ENCODE results near the gene PLCL2.

The PLCL2 gene

GRCh38 chr3:16913264-16913580 is 28.5 kb downstream of the PLCL2 start:
- no CpG with 5 or more reads among the region's 2 CpGs for WGBS (ENCODE audit: insufficient coverage)
- Histone ChIP-seq H3K4me1 (ENCODE audit: control extremely low read depth in 1 of 4, control insufficient read depth in 4 of 4, insufficient read depth in 4 of 4, low read length in 3 of 4) (peaks cover 15 to 60% (median 30%) of the 10 kb centered on the region in 4 experiments), H3K27me3 (replicated peaks in 2 of 5; ENCODE audit: control insufficient read depth in 4 of 5, insufficient read depth in 5 of 5, low read length in 4 of 5) (no peaks in the 10 kb centered on the region), H3K4me3 (ENCODE audit: control insufficient read depth in 1 of 7, extremely low read depth in 1 of 7, insufficient read depth in 4 of 7, low read depth in 2 of 7, low read length in 6 of 7) (no peak overlapping the region), H3K27ac (ENCODE audit: insufficient read depth in 1 of 2, low read depth in 1 of 2, low read length in 2 of 2, poor library complexity in 1 of 2, severe bottlenecking in 2 of 2) (no peak overlapping the region), H3K9me3 (ENCODE audit: control extremely low read depth in 1 of 5, control insufficient read depth in 4 of 5, insufficient read depth in 2 of 5, low read depth in 1 of 5, low read length in 4 of 5) (no peaks in the 10 kb centered on the region), H3K36me3 (ENCODE audit: control insufficient read depth in 4 of 4, insufficient read depth in 4 of 4, low read length in 3 of 4) (peaks cover 0 to 2% (median 0%) of the 10 kb centered on the region in 4 experiments)
- ChIA-PET CTCF (no interaction called here), POLR2A (no interaction called here)
- DNase-seq, result no peak

DNA sequence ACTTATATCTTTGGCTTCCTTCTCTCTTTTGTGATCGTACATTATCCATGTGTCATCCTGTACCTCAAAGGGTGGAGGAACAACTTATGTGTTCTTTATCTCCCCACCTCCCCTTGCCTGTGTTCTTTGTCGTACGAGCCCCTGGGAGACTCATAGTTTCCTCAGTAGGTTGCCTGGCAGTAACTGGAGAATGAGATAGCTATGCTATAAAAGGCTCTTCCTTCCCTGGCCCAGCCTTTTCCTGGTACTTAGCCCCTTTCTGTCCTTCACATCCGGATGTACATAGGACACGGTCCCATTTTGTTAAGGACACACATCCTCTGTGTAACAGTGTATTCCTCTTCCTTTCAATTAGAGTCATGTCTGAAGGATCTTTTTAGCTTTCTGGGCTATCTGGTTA is 32.1 kb downstream of the PLCL2 start:
- H3K27me3 ChIP-seq (replicated peaks in 2 of 5; ENCODE audit: control insufficient read depth in 4 of 5, insufficient read depth in 5 of 5, low read length in 4 of 5), result no peaks in the 10 kb centered on the region
- peak overlapping the region in 2 of 7 experiments; percentile 2 to 7 for H3K4me3 ChIP-seq (ENCODE audit: control insufficient read depth in 1 of 7, extremely low read depth in 1 of 7, insufficient read depth in 4 of 7, low read depth in 2 of 7, low read length in 6 of 7)
- CTCF ChIA-PET, result interaction anchor here (1.0 to 3.7 kb wide), 6 partner anchors 9 to 32 kb away, joined by 3 to 17 read pairs (median 4); partner anchors contain the start of gene PLCL2
- no peaks in the 10 kb centered on the region for H3K9me3 ChIP-seq (ENCODE audit: control extremely low read depth in 1 of 5, control insufficient read depth in 4 of 5, insufficient read depth in 2 of 5, low read depth in 1 of 5, low read length in 4 of 5)
- POLR2A ChIA-PET, result interaction anchor here (0.6 to 0.9 kb wide), 2 partner anchors 31 to 103 kb away, joined by 3 read pairs; no protein-coding TSS in a partner anchor
- peaks cover 12 to 55% (median 24%) of the 10 kb centered on the region in 4 experiments for H3K4me1 ChIP-seq (ENCODE audit: control extremely low read depth in 1 of 4, control insufficient read depth in 4 of 4, insufficient read depth in 4 of 4, low read length in 3 of 4)
- peak overlapping the region in 1 of 2 experiments; percentile 51 for H3K27ac ChIP-seq (ENCODE audit: insufficient read depth in 1 of 2, low read depth in 1 of 2, low read length in 2 of 2, poor library complexity in 1 of 2, severe bottlenecking in 2 of 2)
- peaks cover 0 to 2% (median 0%) of the 10 kb centered on the region in 4 experiments for H3K36me3 ChIP-seq (ENCODE audit: control insufficient read depth in 4 of 4, insufficient read depth in 4 of 4, low read length in 3 of 4)
- DNase-seq, result peak in 2 of 3 donors; percentile 54 to 71
- 6% methylated on average over 2 of the region's 5 CpGs for WGBS (ENCODE audit: insufficient coverage)

- H3K4me3 ChIP-seq (ENCODE audit: control insufficient read depth in 1 of 7, extremely low read depth in 1 of 7, insufficient read depth in 4 of 7, low read depth in 2 of 7, low read length in 6 of 7), result peak overlapping the region in 1 of 7 experiments; percentile 2
- H3K4me1 ChIP-seq (ENCODE audit: control extremely low read depth in 1 of 4, control insufficient read depth in 4 of 4, insufficient read depth in 4 of 4, low read length in 3 of 4), result peaks cover 9 to 53% (median 21%) of the 10 kb centered on the region in 4 experiments
- no peak for DNase-seq
- H3K9me3 ChIP-seq (ENCODE audit: control extremely low read depth in 1 of 5, control insufficient read depth in 4 of 5, insufficient read depth in 2 of 5, low read depth in 1 of 5, low read length in 4 of 5), result no peaks in the 10 kb centered on the region
- no peaks in the 10 kb centered on the region for H3K27me3 ChIP-seq (replicated peaks in 2 of 5; ENCODE audit: control insufficient read depth in 4 of 5, insufficient read depth in 5 of 5, low read length in 4 of 5)
- peaks cover 0 to 2% (median 0%) of the 10 kb centered on the region in 4 experiments for H3K36me3 ChIP-seq (ENCODE audit: control insufficient read depth in 4 of 4, insufficient read depth in 4 of 4, low read length in 3 of 4)
- POLR2A ChIA-PET, result interaction anchor here (0.6 to 0.9 kb wide), 2 partner anchors 31 to 102 kb away, joined by 3 read pairs; no protein-coding TSS in a partner anchor
- H3K27ac ChIP-seq (ENCODE audit: insufficient read depth in 1 of 2, low read depth in 1 of 2, low read length in 2 of 2, poor library complexity in 1 of 2, severe bottlenecking in 2 of 2), result peak overlapping the region in 1 of 2 experiments; percentile 51
- CTCF ChIA-PET, result interaction anchor here (0.9 to 3.7 kb wide), 7 partner anchors 9 to 114 kb away, joined by 3 to 17 read pairs (median 3); no protein-coding TSS in a partner anchor
These were observed 32.6 kb downstream of the PLCL2 start for GRCh38 chr3:16917256-16917935.

DNA sequence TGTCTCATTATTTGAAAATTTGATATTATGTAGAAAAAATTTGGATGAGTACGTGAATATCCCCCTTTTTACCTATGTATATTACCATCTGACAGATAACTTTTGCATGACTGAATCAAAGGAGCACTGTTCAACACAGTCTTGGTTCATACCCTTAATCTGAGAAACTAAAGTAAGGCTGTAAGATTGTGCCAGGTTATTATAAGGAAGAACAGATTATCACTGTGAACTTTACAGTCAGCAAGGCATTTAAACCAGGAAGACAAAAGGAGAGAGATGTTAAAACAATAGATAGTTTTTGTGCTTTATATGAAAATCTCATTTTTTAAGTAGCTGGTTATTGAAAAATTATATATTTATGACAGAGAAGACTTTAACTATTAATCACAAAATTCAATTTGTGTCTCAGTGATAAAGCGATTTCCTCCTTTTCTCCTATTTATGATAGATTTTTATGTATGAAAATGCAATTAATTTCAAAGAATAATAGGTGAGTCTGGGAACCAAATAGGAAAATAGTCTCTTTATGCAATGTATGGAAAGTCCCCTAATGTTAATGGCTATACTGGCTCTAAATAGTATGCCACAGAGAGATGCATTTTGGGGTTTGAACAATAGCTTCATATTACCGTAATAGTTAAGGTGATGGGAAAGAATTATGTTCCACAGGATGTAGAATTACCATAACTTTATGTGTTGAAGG is 33.4 kb downstream of the PLCL2 start:
- Histone ChIP-seq H3K27me3 (replicated peaks in 2 of 5; ENCODE audit: control insufficient read depth in 4 of 5, insufficient read depth in 5 of 5, low read length in 4 of 5) (no peaks in the 10 kb centered on the region), H3K4me1 (ENCODE audit: control extremely low read depth in 1 of 4, control insufficient read depth in 4 of 4, insufficient read depth in 4 of 4, low read length in 3 of 4) (peaks cover 7 to 45% (median 20%) of the 10 kb centered on the region in 4 experiments), H3K36me3 (ENCODE audit: control insufficient read depth in 4 of 4, insufficient read depth in 4 of 4, low read length in 3 of 4) (no peaks in the 10 kb centered on the region), H3K27ac (ENCODE audit: insufficient read depth in 1 of 2, low read depth in 1 of 2, low read length in 2 of 2, poor library complexity in 1 of 2, severe bottlenecking in 2 of 2) (no peak overlapping the region), H3K9me3 (ENCODE audit: control extremely low read depth in 1 of 5, control insufficient read depth in 4 of 5, insufficient read depth in 2 of 5, low read depth in 1 of 5, low read length in 4 of 5) (no peaks in the 10 kb centered on the region), H3K4me3 (ENCODE audit: control insufficient read depth in 1 of 7, extremely low read depth in 1 of 7, insufficient read depth in 4 of 7, low read depth in 2 of 7, low read length in 6 of 7) (no peak overlapping the region)
- DNase-seq, result no peak
- CTCF ChIA-PET, result interaction anchor here (0.6 to 3.7 kb wide), 7 partner anchors 9 to 113 kb away, joined by 3 to 17 read pairs (median 4); no protein-coding TSS in a partner anchor
- POLR2A ChIA-PET, result no interaction called here
- 0% methylated on average over 1 of the region's 3 CpGs for WGBS (ENCODE audit: insufficient coverage)

DNA sequence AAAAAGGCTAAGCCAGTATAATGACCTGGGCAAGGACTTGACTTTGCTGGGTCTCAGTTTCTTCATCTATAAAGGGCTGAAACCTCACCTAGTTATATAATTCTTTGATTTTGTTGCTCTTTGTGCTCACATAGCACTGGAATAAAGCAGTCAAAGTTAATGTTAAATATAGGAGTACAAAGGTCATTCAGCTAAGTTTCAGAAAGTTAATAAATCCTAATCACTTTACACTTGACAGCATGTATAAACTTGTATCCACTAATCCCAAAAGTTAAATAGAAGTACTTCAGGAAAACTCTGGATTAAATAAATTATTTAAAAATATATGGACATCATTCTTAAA is 33.9 kb downstream of the PLCL2 start:
- ChIA-PET POLR2A (no interaction called here), CTCF (interaction anchor here (0.6 to 3.1 kb wide), 4 partner anchors 9 to 18 kb away, joined by 3 to 17 read pairs (median 4); no protein-coding TSS in a partner anchor)
- peaks cover 0 to under 1% (median 0%) of the 10 kb centered on the region in 5 experiments for H3K9me3 ChIP-seq (ENCODE audit: control extremely low read depth in 1 of 5, control insufficient read depth in 4 of 5, insufficient read depth in 2 of 5, low read depth in 1 of 5, low read length in 4 of 5)
- peaks cover 0 to 1% (median 0%) of the 10 kb centered on the region in 4 experiments for H3K36me3 ChIP-seq (ENCODE audit: control insufficient read depth in 4 of 4, insufficient read depth in 4 of 4, low read length in 3 of 4)
- no peak overlapping the region for H3K27ac ChIP-seq (ENCODE audit: insufficient read depth in 1 of 2, low read depth in 1 of 2, low read length in 2 of 2, poor library complexity in 1 of 2, severe bottlenecking in 2 of 2)
- H3K4me3 ChIP-seq (ENCODE audit: control insufficient read depth in 1 of 7, extremely low read depth in 1 of 7, insufficient read depth in 4 of 7, low read depth in 2 of 7, low read length in 6 of 7), result no peak overlapping the region
- peaks cover 7 to 44% (median 20%) of the 10 kb centered on the region in 4 experiments for H3K4me1 ChIP-seq (ENCODE audit: control extremely low read depth in 1 of 4, control insufficient read depth in 4 of 4, insufficient read depth in 4 of 4, low read length in 3 of 4)
- no peak for DNase-seq
- H3K27me3 ChIP-seq (replicated peaks in 2 of 5; ENCODE audit: control insufficient read depth in 4 of 5, insufficient read depth in 5 of 5, low read length in 4 of 5), result no peaks in the 10 kb centered on the region

GRCh38 chr3:16923112-16923511 is 38.4 kb downstream of the PLCL2 start:
- WGBS (ENCODE audit: insufficient coverage), result 100% methylated on average over 2 of the region's 2 CpGs
- Histone ChIP-seq H3K4me3 (ENCODE audit: control insufficient read depth in 1 of 7, extremely low read depth in 1 of 7, insufficient read depth in 4 of 7, low read depth in 2 of 7, low read length in 6 of 7) (no peak overlapping the region), H3K36me3 (ENCODE audit: control insufficient read depth in 4 of 4, insufficient read depth in 4 of 4, low read length in 3 of 4) (peaks cover 0 to 7% (median 0%) of the 10 kb centered on the region in 4 experiments), H3K4me1 (ENCODE audit: control extremely low read depth in 1 of 4, control insufficient read depth in 4 of 4, insufficient read depth in 4 of 4, low read length in 3 of 4) (peaks cover 0 to 11% (median 5%) of the 10 kb centered on the region in 4 experiments), H3K9me3 (ENCODE audit: control extremely low read depth in 1 of 5, control insufficient read depth in 4 of 5, insufficient read depth in 2 of 5, low read depth in 1 of 5, low read length in 4 of 5) (peaks cover 0 to 11% (median 4%) of the 10 kb centered on the region in 5 experiments), H3K27ac (ENCODE audit: insufficient read depth in 1 of 2, low read depth in 1 of 2, low read length in 2 of 2, poor library complexity in 1 of 2, severe bottlenecking in 2 of 2) (no peak overlapping the region), H3K27me3 (replicated peaks in 2 of 5; ENCODE audit: control insufficient read depth in 4 of 5, insufficient read depth in 5 of 5, low read length in 4 of 5) (no peaks in the 10 kb centered on the region)
- ChIA-PET POLR2A (no interaction called here), CTCF (interaction anchor here (0.9 to 1.6 kb wide), 3 partner anchors 10 to 34 kb away, joined by 3 read pairs; no protein-coding TSS in a partner anchor)
- no peak for DNase-seq
